Adrenal gland (tissue), 5 donors: ENCODE data around the gene REG4.

Experiments
- POLR2A ChIP-seq, 2 donors: fragments of 450-650 bp; IDR thresholded peaks; one replicate each; pipeline ENCODE4 v1.6.1; 2017; ENCODE audit warnings: antibody characterized with exemption in 2 of 2, mild to moderate bottlenecking in 2 of 2, moderate library complexity in 1 of 2
- TF ChIP-seq, protein P1 (sequence below), 6 experiments: fragments of 450-650 bp in 4 of 6; fragments of 200-600 bp in 2 of 6; sonication (generic) in 1 of 6; IDR thresholded peaks; 1 replicate in 5 of 6; 2 replicates in 1 of 6; pipeline versions ENCODE4 v1.5.1 to v1.8.0; 2016 to 2021; ENCODE audit warnings: antibody characterized with exemption in 6 of 6, mild to moderate bottlenecking in 2 of 6, moderate library complexity in 1 of 6
- donor health status: DM: no; HTN: no; CAD: no.

DNA sequence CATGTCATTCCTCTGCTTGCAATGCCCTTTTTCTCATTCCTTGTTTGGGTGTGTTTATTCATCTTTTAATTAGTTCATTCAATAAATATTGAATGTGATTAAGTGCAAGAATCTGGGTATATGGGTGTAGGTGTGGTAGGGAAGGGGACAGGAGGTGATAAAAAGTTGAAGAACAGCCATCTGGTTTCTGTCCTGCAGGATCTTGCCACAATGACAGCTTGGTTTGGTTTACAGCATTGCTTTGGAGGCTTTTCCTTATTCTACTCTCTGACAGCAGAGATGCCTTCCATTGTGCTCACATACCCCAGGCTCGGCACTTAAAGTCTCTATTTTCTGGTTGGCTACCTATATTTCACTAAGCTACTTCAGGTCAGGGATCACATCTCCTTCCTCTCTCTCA is 3.0 kb upstream of the REG4 start:
- TF ChIP-seq, protein P1, sequence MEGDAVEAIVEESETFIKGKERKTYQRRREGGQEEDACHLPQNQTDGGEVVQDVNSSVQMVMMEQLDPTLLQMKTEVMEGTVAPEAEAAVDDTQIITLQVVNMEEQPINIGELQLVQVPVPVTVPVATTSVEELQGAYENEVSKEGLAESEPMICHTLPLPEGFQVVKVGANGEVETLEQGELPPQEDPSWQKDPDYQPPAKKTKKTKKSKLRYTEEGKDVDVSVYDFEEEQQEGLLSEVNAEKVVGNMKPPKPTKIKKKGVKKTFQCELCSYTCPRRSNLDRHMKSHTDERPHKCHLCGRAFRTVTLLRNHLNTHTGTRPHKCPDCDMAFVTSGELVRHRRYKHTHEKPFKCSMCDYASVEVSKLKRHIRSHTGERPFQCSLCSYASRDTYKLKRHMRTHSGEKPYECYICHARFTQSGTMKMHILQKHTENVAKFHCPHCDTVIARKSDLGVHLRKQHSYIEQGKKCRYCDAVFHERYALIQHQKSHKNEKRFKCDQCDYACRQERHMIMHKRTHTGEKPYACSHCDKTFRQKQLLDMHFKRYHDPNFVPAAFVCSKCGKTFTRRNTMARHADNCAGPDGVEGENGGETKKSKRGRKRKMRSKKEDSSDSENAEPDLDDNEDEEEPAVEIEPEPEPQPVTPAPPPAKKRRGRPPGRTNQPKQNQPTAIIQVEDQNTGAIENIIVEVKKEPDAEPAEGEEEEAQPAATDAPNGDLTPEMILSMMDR (IDR thresholded peaks at IDR 0.05), result no peak
- no peak for TF ChIP-seq POLR2A (IDR thresholded peaks at IDR 0.05)
